Natural killer cell (primary cell): Measurements from ENCODE around the gene MYO1E. TPM values are rescaled to one million over a fixed set of nuclear protein-coding genes. Genes with fewer than 3 reads are reported as not detected.

Experiments
- ATAC-seq, 3 donors: fragments of 150-1000 bp in 2 of 3; fragments of 200-7000 bp in 1 of 3; cut with Tn5 transposase; 1 replicate in 1 of 3; 2 replicates in 2 of 3; pipeline ENCODE4 v1.10.0; 2021; ENCODE audit warnings: mild to moderate bottlenecking in 2 of 3, moderate library complexity in 2 of 3
- DNase-seq, 2 donors: peaks; one replicate each; pipeline versions ENCODE4 v3.0.0 to v3.0.0-alpha.2; 2013 to 2021; ENCODE audit warnings: mixed read lengths in 1 of 2
- H3K27ac ChIP-seq: one replicate; pipeline ENCODE4 v1.5.1; 2013; ENCODE audit warnings: mild to moderate bottlenecking, low read length
- H3K27me3 ChIP-seq: one replicate; pipeline ENCODE4 v1.6.1; 2013; ENCODE audit warnings: low read length; ENCODE audit not compliant: control insufficient read depth, insufficient read depth
- H3K36me3 ChIP-seq: one replicate; pipeline ENCODE4 v1.6.1; 2013; ENCODE audit warnings: low read length; ENCODE audit not compliant: control insufficient read depth, insufficient read depth
- H3K4me1 ChIP-seq: one replicate; pipeline ENCODE4 v1.6.1; 2013; ENCODE audit warnings: low read length; ENCODE audit not compliant: control insufficient read depth, insufficient read depth
- H3K4me3 ChIP-seq: one replicate; pipeline ENCODE4 v1.5.1; 2013; ENCODE audit warnings: low read length
- H3K9me3 ChIP-seq: one replicate; pipeline ENCODE4 v1.6.1; 2013; ENCODE audit warnings: low read length; ENCODE audit not compliant: control insufficient read depth, insufficient read depth
- H3K27ac Mint-ChIP-seq, 2 donors: one replicate each; pipeline ENCODE4 v1.8.0; 2022; ENCODE audit warnings: mild to moderate bottlenecking in 2 of 2, mixed read lengths in 2 of 2, moderate library complexity in 1 of 2
- H3K27me3 Mint-ChIP-seq, 2 donors: one replicate each; pipeline ENCODE4 v1.8.0; 2022; ENCODE audit warnings: low read depth in 2 of 2, mixed read lengths in 2 of 2
- H3K36me3 Mint-ChIP-seq: one replicate; pipeline ENCODE4 v1.8.0; 2022; ENCODE audit warnings: mixed read lengths
- H3K4me1 Mint-ChIP-seq, 2 donors: one replicate each; pipeline ENCODE4 v1.8.0; 2022; ENCODE audit warnings: mixed read lengths in 2 of 2
- H3K4me3 Mint-ChIP-seq: one replicate; pipeline ENCODE4 v1.8.0; 2022; ENCODE audit warnings: mild to moderate bottlenecking, moderate library complexity, mixed read lengths
- H3K9me3 Mint-ChIP-seq, 2 donors: one replicate each; pipeline ENCODE4 v1.8.0; 2022; ENCODE audit warnings: mixed read lengths in 2 of 2
- WGBS: methylation state at CpG from one replicate; pipeline ENCODE4 v1.1.7; 2013; ENCODE audit warnings: missing lambda C conversion rate; ENCODE audit not compliant: insufficient coverage; 5-methylcytosine and 5-hydroxymethylcytosine counted together
- intact Hi-C: fragments of 100-400 bp; cut with micrococcal nuclease; formaldehyde crosslinking; loops from one replicate; pipeline ENCODE4 v1.14.2; 2022
- total RNA-seq, 4 donors: library from RNA; stranded (reverse); fragments of 120-200 nt in 1 of 4; gene quantifications; one replicate each; pipeline versions ENCODE4 v1.2.3 to v1.2.4, GENCODE V29; 2013 to 2022
- TF ChIP-seq, protein P1 (sequence below): fragments of 200-600 bp; IDR thresholded peaks from one replicate; pipeline ENCODE4 v1.8.0; 2022; ENCODE audit warnings: antibody characterized with exemption

MYO1E gene
- total RNA-seq, 3 donors from 2014 or later (not counting 1 experiment from before 2014, with no cell fraction given), result 16.1 to 39.4 (median 22.7) TPM

DNA sequence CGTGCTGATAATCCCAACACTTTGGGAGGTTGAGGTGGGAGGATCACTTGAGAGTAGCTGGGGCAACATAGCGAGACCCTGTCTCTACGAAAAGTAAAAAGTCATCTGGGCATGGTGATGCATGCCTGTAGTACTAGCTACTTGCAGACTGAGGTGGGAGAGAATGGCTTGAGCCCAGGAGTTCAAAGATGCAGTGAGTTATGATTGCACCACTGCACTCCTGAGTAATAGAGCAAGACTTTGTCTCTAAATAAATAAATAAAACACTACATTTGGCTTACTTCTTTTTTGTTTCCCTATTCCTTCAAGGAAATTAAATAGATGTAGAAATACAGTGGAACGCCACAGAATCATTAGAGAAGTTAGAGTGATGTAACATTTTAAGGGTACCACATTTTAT, 186.2 kb downstream of the MYO1E start:
- H3K27ac ChIP-seq, result no peak overlapping the region
- no peaks in the 10 kb centered on the region for H3K27me3 ChIP-seq
- Mint-ChIP-seq H3K36me3 (no peaks in the 10 kb centered on the region), H3K27ac (no peak overlapping the region), H3K27me3 (peaks cover 0 to 4% of the 10 kb centered on the region in 2 donors), H3K4me3 (no peak overlapping the region), H3K4me1 (no peaks in the 10 kb centered on the region), H3K9me3 (no peaks in the 10 kb centered on the region)
- DNase-seq (no peak), ATAC-seq (no peak)
- H3K4me1 ChIP-seq, result no peaks in the 10 kb centered on the region
- no peak overlapping the region for H3K4me3 ChIP-seq
- TF ChIP-seq, protein P1, sequence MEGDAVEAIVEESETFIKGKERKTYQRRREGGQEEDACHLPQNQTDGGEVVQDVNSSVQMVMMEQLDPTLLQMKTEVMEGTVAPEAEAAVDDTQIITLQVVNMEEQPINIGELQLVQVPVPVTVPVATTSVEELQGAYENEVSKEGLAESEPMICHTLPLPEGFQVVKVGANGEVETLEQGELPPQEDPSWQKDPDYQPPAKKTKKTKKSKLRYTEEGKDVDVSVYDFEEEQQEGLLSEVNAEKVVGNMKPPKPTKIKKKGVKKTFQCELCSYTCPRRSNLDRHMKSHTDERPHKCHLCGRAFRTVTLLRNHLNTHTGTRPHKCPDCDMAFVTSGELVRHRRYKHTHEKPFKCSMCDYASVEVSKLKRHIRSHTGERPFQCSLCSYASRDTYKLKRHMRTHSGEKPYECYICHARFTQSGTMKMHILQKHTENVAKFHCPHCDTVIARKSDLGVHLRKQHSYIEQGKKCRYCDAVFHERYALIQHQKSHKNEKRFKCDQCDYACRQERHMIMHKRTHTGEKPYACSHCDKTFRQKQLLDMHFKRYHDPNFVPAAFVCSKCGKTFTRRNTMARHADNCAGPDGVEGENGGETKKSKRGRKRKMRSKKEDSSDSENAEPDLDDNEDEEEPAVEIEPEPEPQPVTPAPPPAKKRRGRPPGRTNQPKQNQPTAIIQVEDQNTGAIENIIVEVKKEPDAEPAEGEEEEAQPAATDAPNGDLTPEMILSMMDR, result no peak
- WGBS, result 87% methylated on average over 3 of the region's 4 CpGs
- H3K9me3 ChIP-seq, result no peaks in the 10 kb centered on the region
- intact Hi-C loops, result no loop called here
- no peaks in the 10 kb centered on the region for H3K36me3 ChIP-seq

DNA sequence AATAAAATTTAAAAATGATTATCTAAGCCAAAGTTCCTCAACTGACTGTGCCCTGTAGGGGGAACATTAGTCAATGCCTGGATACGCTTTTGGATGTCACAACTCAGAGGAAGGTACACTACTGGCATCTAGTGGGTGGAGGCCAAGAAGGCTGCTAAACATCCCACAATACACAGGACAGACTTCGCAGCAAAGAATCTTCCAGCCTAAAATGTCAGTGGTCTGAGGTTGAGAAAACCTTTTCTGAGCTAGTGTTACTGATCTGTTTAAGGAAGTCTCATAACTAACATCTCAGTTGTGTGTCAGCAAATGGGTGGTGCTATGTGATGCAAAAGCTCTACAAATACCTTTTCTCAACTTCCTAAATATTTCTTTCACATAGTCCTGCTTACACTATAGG, 186.9 kb downstream of the MYO1E start:
- H3K4me1 Mint-ChIP-seq, result no peaks in the 10 kb centered on the region
- peak in 1 of 2 donors; percentile 11 for DNase-seq
- no peak overlapping the region for H3K4me3 Mint-ChIP-seq
- no peaks in the 10 kb centered on the region for H3K9me3 Mint-ChIP-seq
- no peaks in the 10 kb centered on the region for H3K27me3 ChIP-seq
- H3K4me3 ChIP-seq, result no peak overlapping the region
- TF ChIP-seq, protein P1, result no peak
- no peaks in the 10 kb centered on the region for H3K36me3 Mint-ChIP-seq
- H3K9me3 ChIP-seq, result no peaks in the 10 kb centered on the region
- intact Hi-C loops, result no loop called here
- no peak overlapping the region for H3K27ac ChIP-seq
- peak in 1 of 3 donors; percentile 24 for ATAC-seq
- H3K4me1 ChIP-seq, result no peaks in the 10 kb centered on the region
- H3K27me3 Mint-ChIP-seq, result peaks cover 0 to 4% of the 10 kb centered on the region in 2 donors
- WGBS, result 100% methylated on average over 1 of the region's 2 CpGs
- H3K27ac Mint-ChIP-seq, result no peak overlapping the region
- no peaks in the 10 kb centered on the region for H3K36me3 ChIP-seq

DNA sequence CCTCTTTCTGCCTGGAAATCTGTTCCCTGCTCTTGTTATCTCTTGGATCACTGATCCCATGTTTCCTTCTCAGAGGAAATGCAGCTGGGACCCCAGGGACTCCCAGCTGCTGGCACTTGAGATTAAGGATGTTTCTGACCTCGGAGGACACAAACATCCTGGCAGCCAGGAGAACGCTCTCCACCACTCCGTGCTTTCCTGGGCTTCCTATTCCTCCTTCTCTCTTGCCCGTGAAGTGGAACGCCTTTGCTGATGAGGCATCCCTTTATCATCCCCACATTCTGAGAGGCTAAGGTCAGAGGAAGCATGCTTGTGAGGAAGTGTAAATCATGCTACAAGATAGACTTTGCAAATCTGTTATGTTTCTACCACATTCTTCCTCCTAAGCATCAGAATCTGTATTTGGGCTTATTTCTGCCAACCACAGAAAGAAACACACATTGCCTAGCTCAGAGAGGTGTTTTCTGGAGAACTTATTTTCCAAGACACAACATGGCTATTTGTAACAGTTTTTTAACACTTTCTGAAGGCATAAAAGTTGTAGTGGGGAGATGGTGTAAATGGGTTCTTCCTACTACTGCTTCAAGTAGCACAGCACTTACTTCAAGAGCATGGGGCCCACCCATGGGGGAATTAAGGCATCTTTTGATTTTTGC, 191.6 kb downstream of the MYO1E start:
- Histone ChIP-seq H3K27ac (no peak overlapping the region), H3K4me3 (no peak overlapping the region), H3K9me3 (no peaks in the 10 kb centered on the region), H3K4me1 (peaks cover 5% of the 10 kb centered on the region), H3K36me3 (no peaks in the 10 kb centered on the region), H3K27me3 (no peaks in the 10 kb centered on the region)
- Mint-ChIP-seq H3K27ac (no peak overlapping the region), H3K4me3 (no peak overlapping the region), H3K4me1 (no peaks in the 10 kb centered on the region), H3K36me3 (no peaks in the 10 kb centered on the region), H3K9me3 (no peaks in the 10 kb centered on the region), H3K27me3 (peaks cover 8 to 10% of the 10 kb centered on the region in 2 donors)
- DNase-seq (no peak), ATAC-seq (no peak)
- TF ChIP-seq, protein P1, result no peak
- intact Hi-C loops, result no loop called here
- 90% methylated on average over 5 of the region's 5 CpGs for WGBS

DNA sequence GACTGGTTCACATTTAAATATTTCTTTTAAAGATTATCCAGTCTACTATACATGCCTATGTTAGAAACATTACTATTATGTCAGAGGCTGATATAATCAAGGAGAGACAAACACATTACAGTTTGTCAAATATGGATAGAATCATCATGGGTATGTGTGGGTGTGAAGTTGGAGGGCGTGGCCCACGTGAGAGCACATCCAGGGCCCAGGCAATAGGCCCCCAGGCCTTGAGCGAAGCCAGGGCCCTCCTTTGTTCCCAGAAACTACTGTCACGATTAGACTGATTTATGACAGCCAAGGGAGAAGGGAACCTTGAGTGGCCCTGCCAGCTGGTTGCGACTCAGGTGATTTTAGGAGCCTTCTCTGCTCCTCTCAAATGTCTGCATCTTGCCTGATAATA, 193.0 kb downstream of the MYO1E start:
- Mint-ChIP-seq H3K4me1 (no peaks in the 10 kb centered on the region), H3K9me3 (no peaks in the 10 kb centered on the region), H3K36me3 (no peaks in the 10 kb centered on the region), H3K27me3 (peaks cover 8 to 18% of the 10 kb centered on the region in 2 donors), H3K4me3 (no peak overlapping the region), H3K27ac (no peak overlapping the region)
- Histone ChIP-seq H3K9me3 (no peaks in the 10 kb centered on the region), H3K27ac (no peak overlapping the region), H3K4me3 (no peak overlapping the region), H3K4me1 (peaks cover 5% of the 10 kb centered on the region), H3K36me3 (no peaks in the 10 kb centered on the region), H3K27me3 (no peaks in the 10 kb centered on the region)
- TF ChIP-seq, protein P1, result no peak
- WGBS, result 79% methylated on average over 5 of the region's 5 CpGs
- intact Hi-C loops, result loop anchor here (5.0 kb wide), 1 partner anchor 313 kb away; no protein-coding TSS in a partner anchor
- DNase-seq, result no peak
- ATAC-seq, result no peak
